GM18870 (cell line): ENCODE data around the gene MCM6.

Experiments used
- ATAC-seq: cut with Tn5 transposase; IDR thresholded peaks from one replicate; pipeline ENCODE4 v1.9.1; 2021; ENCODE audit warnings: moderate library complexity; ENCODE audit not compliant: unreplicated experiment

Gene MCM6

GRCh38 chr2:135791418-135792190 is 84.6 kb downstream of the MCM6 start:
- ATAC-seq: no peak

DNA sequence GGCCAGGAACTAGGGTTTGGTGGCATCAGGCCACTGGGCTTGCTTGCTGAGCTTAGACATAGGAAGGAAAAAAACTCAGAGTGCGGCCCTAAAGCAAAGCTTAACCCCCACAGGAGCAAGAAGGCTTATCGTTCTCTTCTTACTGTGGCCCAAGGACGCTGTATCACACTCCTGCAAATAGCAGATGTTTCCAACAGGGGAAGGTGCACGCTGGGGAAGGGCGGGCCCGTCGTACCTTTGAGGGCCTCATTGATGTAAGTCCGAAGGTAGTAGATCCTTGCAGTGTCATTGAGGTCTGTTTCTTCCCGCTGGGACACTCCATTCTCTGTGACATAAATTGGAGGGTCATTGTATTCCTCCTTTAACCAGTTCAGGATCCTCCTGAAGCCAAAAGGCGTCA is 85.8 kb downstream of the MCM6 start:
- no peak for ATAC-seq
